NCI-H510A treated with DMSO at 0.1 percent for 48 hours (cell line): ENCODE measurements around the gene TUT7.
A peak's percentile ranks its signal among the peaks of the same experiment; 100 is the strongest.

Experiments
- DNase-seq: peaks from one replicate; lab custom pipeline; 2025; lab: John Stamatoyannopoulos, UW

TUT7 gene

GRCh38 chr9:86257391-86257790, 96.8 kb downstream of the TUT7 start:
- DNase-seq: no peak

- DNase-seq: no peak
Measured at GRCh38 chr9:86256653-86257052, 97.6 kb downstream of the TUT7 start.

GRCh38 chr9:86253577-86253976, 100.6 kb downstream of the TUT7 start:
- no peak for DNase-seq

GRCh38 chr9:86252870-86253269, 101.3 kb downstream of the TUT7 start:
- no peak for DNase-seq

- no peak for DNase-seq
Measured at GRCh38 chr9:86250123-86250522, 104.1 kb downstream of the TUT7 start.

GRCh38 chr9:86248746-86249145, 105.5 kb downstream of the TUT7 start:
- no peak for DNase-seq

GRCh38 chr9:86246752-86247161, 107.5 kb downstream of the TUT7 start:
- peak; percentile 11 for DNase-seq

- no peak for DNase-seq
Measured at GRCh38 chr9:86242071-86242470, 112.1 kb downstream of the TUT7 start.

GRCh38 chr9:86241216-86241615, 113.0 kb downstream of the TUT7 start:
- no peak for DNase-seq

GRCh38 chr9:86238861-86239770, 115.1 kb downstream of the TUT7 start:
- no peak for DNase-seq
